GM18858 (cell line): ENCODE measurements around the gene GKAP1.
"Not testable (repeated sequence)": the region's sequence is repeated elsewhere in the genome, so short reads cannot be mapped to it uniquely, and the experiment has no call there.

Experiments
- ATAC-seq: cut with Tn5 transposase; IDR thresholded peaks from one replicate; pipeline ENCODE4 v1.9.1; 2021; ENCODE audit not compliant: unreplicated experiment

Gene GKAP1

GRCh38 chr9:83817356-83818278 is at the start of gene GKAP1:
TSS of gene GKAP1 (minus strand) at chr9:83817769. CDS start at chr9:83806517, 11,252 bp downstream.
- ATAC-seq, result peak; percentile 64

- peak; percentile 84 for ATAC-seq
Measured at GRCh38 chr9:83849895-83850294, 32.3 kb upstream of the GKAP1 start.

GRCh38 chr9:83837070-83837643 is 19.6 kb upstream of the GKAP1 start:
- not testable (repeated sequence) for ATAC-seq

GRCh38 chr9:83830426-83831071 is 13.0 kb upstream of the GKAP1 start:
- not testable (repeated sequence) for ATAC-seq

- ATAC-seq, result not testable (repeated sequence)
Measured at GRCh38 chr9:83824986-83825623, 7.5 kb upstream of the GKAP1 start.

- not testable (repeated sequence) for ATAC-seq
Measured at GRCh38 chr9:83817011-83817355, 586 bp downstream of the GKAP1 start.

GRCh38 chr9:83815120-83815519 is 2.4 kb downstream of the GKAP1 start:
- not testable (repeated sequence) for ATAC-seq

GRCh38 chr9:83809213-83809612 is 8.4 kb downstream of the GKAP1 start:
- not testable (repeated sequence) for ATAC-seq

- ATAC-seq, result not testable (repeated sequence)
Measured at GRCh38 chr9:83804454-83804853, 13.1 kb downstream of the GKAP1 start.

GRCh38 chr9:83803941-83804340 is 13.6 kb downstream of the GKAP1 start:
- not testable (repeated sequence) for ATAC-seq

- no peak for ATAC-seq
Measured at GRCh38 chr9:83800236-83801033, 17.1 kb downstream of the GKAP1 start.

- no peak for ATAC-seq
Measured at GRCh38 chr9:83794051-83794450, 23.5 kb downstream of the GKAP1 start.

GRCh38 chr9:83792746-83793145 is 24.8 kb downstream of the GKAP1 start:
- ATAC-seq, result no peak

- ATAC-seq, result no peak
Measured at GRCh38 chr9:83778164-83778563, 39.4 kb downstream of the GKAP1 start.

- ATAC-seq, result no peak
Measured at GRCh38 chr9:83775932-83776331, 41.6 kb downstream of the GKAP1 start.

GRCh38 chr9:83772860-83773259 is 44.7 kb downstream of the GKAP1 start:
- no peak for ATAC-seq

- ATAC-seq, result no peak
Measured at GRCh38 chr9:83765376-83765775, 52.2 kb downstream of the GKAP1 start.

GRCh38 chr9:83754383-83754977 is 63.1 kb downstream of the GKAP1 start:
- peak; percentile 91 for ATAC-seq

- ATAC-seq, result no peak
Measured at GRCh38 chr9:83749706-83750105, 67.9 kb downstream of the GKAP1 start.

GRCh38 chr9:83744206-83744605 is 73.4 kb downstream of the GKAP1 start:
- no peak for ATAC-seq
